ENCODE data around the gene SNCAIP.

GRCh38 chr5:122458278-122458872, 146.3 kb downstream of the SNCAIP start:
- no peak for TF ChIP-seq POLR2AphosphoS5 (IDR thresholded peaks at IDR 0.05; ENCODE audit: low read depth, low read length)
- no peak for TF ChIP-seq TAF1 (IDR thresholded peaks at IDR 0.05; ENCODE audit: borderline replicate concordance, low read depth, low read length)

All from GM12892 (cell line).